H1 (cell line): Measurements from ENCODE around the gene TRAPPC3. TPM values are rescaled to one million over a fixed set of nuclear protein-coding genes. Genes with fewer than 3 reads are reported as not detected.

ENCODE experiments used
- ATF3 ChIP-seq: IDR thresholded peaks from 2 replicates; pipeline ENCODE4 v1.6.1; 2011; ENCODE audit warnings: low read depth, mild to moderate bottlenecking, low read length; ENCODE audit not compliant: insufficient read depth
- SP1 ChIP-seq: IDR thresholded peaks from 2 replicates; pipeline ENCODE4 v1.6.1; 2011; ENCODE audit warnings: low read depth, low read length
- TBP ChIP-seq: IDR thresholded peaks from 2 replicates; pipeline ENCODE4 v1.6.1; 2011; ENCODE audit warnings: low read depth, low read length, improper control_type of control experiment
- polyA plus RNA-seq, 7 experiments: library from polyadenylated mRNA; depleted of rRNA in 3 of 7; stranded (reverse) in 5 of 7; unstranded in 2 of 7; fragments of >200 nt in 5 of 7; fragments of 200-250 nt in 2 of 7; gene quantifications; 1 replicate in 5 of 7; 2 replicates in 1 of 7; 4 replicates in 1 of 7; pipeline versions ENCODE4 v1.2.1 to v1.2.3, GENCODE V29; 2011 to 2013; ENCODE audit warnings: missing spikeins in 2 of 7, mixed read lengths in 2 of 7
- total RNA-seq: library from RNA; stranded (reverse); fragmentation: NEBNext Ultra II Directional; extraction: Animal tissue kit (Norgen Biotek cat#: 25700); gene quantifications from 2 replicates; pipeline ENCODE4 v1.2.1, GENCODE V29; 2021

Gene TRAPPC3
- total and polyA plus RNA-seq, 2 of the 8 experiments (the other 6 are each of a cell fraction or from before 2014, with no cell fraction given), result 47.8 to 51.0 TPM

- TF ChIP-seq SP1, result no peak
- no peak for TF ChIP-seq TBP
- TF ChIP-seq ATF3, result no peak
These were observed 20.4 kb downstream of the TRAPPC3 start (continued) for GRCh38 chr1:36128905-36129206.
